Umbilical cord (tissue), 2 donors: ENCODE measurements around the gene COL4A2. TPM values are rescaled to one million over a fixed set of nuclear protein-coding genes. Genes with fewer than 3 reads are reported as not detected.

Experiments used
- DNase-seq: peaks from one replicate; pipeline ENCODE4 v3.0.0-alpha.2; 2015; ENCODE audit warnings: low spot score
- total RNA-seq: library from RNA; depleted of rRNA; stranded (reverse); fragments of >200 nt; gene quantifications from one replicate; pipeline ENCODE4 v1.2.3, GENCODE V29; 2014; ENCODE audit warnings: low replicate concordance; ENCODE audit not compliant: insufficient read depth

Gene COL4A2
- total RNA-seq, 1 donor from 2014 or later = 1,871 TPM

GRCh38 chr13:110402299-110403069 is 95.4 kb downstream of the COL4A2 start:
- no peak for DNase-seq

DNA sequence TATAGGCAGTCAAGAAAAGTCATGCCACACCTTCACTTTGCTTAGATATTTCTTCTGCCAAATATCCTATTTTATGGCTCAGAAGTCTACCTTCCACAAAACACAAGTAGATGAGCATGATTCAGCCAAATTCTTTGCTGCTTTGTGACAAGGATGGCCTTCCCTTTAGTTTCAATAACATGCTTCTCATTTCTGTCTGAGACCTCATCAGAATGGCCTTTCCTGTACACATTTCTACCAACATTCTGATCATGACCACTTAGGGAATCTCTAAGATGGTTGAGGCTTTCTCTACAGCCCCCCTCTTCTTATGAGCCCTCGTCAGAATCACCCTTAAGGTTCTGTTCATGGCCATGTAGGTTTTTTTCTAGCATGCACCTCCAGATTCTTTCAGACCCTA is 96.2 kb downstream of the COL4A2 start:
- DNase-seq = no peak

- DNase-seq = no peak
These were observed 96.6 kb downstream of the COL4A2 start for GRCh38 chr13:110403721-110404120.

DNA sequence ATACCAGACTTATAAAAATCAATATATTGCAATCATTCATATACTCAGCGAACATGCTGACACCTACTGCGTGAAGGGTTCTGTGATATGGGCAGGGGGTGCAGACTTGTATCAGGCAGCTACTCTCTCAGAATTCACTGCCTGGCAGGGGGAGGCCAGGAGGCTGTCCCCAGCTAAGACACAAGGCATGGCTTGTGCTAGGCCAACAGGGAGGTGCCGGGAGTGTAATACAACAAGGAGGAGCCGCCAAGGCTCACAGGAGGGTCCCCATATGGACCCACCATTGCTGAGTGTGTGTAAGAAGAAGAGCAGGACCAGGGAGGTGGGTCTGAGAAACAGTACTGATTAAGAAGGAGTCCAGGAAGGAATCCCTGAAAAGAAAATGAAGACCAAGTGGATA is 97.2 kb downstream of the COL4A2 start:
- no peak for DNase-seq

DNA sequence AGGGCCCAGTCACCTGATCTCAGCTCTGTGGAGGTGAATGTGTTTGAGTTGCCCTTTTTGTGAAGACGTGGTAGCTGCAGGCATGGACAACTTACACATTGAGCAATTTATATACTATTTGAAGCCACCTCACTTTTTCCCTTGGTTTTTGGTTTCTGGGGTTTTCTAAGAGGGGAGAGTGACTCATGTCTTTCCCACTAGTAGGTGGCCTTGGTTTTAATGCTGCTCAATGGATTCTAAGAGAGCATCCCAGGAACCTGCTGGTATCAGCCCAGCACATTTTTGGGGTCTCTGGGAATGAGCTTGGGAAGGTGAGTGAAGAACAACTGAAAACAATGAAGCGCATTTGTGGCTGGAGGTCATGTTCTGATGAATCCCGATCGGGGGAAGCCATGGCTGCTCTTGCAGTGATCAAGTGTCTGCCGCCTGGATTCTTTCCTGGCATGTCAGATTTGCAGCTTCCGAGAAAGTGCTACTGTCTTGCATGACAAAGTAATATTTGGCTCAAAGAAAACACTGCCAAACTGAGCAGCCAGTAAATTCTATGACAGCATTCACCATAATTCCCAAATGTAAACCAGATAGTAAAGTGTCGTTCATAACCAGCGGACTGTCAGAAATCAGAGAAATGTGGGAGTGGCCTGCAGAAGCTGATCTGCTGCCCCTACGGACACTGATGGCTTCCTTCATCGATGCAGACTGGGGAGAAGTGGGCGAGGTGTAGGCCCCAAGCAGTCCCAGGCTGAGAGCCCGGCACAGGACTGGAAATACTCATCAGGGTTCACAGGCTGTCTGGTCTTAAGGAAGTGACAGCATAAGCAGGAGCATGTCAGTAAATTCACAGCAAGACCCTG is 98.7 kb downstream of the COL4A2 start:
- DNase-seq = peak; percentile 58

- DNase-seq = no peak
These were observed 99.9 kb downstream of the COL4A2 start for GRCh38 chr13:110407021-110407420.

DNA sequence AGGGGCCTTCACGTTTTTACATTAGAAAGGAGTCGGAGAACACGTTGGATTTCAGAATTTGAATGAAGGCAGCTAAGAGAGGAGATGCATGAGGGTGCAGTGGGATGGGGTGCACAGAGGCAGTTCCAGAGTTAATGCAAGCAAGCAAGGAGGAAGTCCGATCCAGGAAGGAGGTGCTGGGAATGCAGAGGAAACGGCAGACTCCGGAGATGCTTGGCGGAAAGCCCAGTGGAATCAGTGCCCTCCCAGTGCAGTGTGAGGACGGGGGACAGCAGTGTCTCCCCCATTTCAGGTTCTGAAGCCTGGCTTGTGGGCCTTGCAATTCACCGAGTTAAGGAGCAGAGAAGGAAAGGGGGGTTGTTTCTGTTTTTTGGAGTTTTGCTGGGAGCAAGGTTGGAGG is 100.4 kb downstream of the COL4A2 start:
- no peak for DNase-seq

DNA sequence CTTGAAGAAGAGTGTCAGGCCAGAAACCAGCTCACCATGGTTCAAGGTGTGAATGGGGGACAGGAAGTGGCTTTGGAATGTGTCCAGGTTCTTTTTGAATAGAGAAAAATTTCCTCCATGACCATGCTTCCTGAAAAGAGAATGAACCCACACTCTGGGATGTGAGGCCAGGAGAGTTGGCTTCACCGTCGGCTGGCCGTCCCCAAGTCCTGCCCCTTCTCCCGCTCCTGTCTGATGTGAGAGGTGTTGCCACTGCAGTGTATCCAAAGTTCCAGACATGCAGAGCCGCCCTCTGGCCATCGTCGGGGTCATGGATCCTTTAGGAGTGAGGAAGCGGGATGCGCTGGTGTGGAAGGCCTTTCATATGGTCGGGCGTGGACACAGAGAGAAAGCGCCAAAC is 101.2 kb downstream of the COL4A2 start:
- DNase-seq = no peak

DNA sequence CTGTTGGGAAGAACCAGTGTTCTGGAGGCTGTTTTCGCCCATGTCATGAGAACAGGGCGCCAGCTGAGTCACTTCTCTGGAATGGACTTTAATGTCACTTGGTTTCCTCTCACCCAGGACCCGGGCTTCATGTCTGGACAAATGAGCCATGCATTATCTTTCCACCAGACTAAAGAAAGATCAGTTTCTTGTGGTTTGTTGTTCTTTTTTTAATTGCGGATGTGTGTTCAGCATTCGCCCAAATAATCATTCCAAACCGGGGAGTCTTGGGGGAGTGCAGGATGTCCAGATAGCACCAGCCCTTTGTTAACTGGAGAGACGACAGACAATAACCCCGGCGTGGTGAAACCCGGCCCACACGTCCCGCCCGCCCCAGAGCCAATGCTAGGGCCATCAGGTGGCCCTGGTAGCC is 102.5 kb downstream of the COL4A2 start:
- no peak for DNase-seq

DNA sequence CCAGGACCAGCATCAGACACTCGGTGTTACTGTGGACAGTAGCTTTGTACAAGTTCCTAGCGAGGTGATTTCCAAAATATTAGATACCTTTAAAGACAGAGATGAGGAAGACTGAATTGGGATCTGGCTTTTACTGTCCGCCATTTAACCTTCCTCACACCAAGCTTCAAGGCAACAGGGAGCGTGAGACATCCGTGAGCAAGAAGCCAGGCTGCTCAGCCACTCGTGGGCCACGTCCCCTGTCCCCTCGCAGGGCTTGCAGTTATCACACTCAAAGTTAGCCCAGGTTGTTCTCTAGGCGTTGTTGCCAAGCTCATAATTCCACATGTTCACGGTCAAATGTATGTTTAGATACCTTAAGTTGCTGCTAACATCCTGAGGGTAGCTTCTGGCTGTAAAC is 102.9 kb downstream of the COL4A2 start:
- no peak for DNase-seq

- peak; percentile 47 for DNase-seq
These were observed 104.0 kb downstream of the COL4A2 start for GRCh38 chr13:110410936-110411687.

DNA sequence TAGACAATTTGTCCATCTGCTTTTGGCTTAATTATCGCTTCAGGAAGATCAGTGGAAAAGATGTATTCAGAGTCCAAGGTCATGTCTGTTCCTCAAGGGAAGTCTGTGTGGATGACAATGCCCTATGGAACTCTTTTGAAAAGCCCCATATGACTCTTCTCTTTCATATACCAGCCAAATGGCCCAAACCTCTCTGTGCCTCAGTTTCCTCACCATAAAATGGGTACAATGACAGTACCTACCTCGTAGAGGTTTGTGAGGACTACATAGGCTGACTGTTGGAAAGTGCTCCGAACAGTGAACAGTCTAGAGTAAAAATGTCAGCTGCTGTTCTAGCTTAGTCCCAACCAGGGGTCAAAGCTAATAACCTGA is 104.6 kb downstream of the COL4A2 start:
- DNase-seq = no peak

- DNase-seq = peak; percentile 95
These were observed 105.2 kb downstream of the COL4A2 start for GRCh38 chr13:110412132-110412914.

DNA sequence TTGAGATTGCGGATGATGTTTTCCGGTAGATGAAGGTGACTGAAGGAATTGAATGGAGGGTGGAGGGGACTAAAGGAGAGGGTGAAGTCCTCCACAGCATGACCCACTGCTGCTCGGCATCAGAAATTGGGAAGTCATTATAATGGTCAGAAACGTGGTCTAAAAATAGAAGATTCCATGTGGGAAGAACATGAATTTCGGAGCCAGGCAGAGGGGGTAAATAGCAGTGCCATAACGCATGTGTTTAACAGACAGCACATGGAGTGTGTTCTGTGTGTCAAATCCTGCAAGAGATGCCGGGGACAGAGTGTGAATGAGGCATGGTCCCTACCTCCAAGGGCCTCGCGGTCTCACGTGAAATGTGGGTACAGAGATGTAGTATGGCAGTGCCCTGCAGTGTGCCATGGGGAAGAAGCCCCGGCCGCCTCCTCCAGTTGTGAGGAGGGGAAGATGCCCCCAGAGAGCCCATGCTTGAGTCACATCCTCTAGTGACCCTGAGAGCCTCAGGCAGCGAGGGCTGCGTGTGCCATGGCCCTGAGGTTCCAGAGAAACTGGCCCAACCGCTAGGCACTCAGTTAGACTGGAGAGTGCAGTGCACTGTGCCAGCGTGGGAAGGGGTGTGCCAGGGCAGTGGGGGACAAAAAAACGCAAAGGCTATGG is 106.1 kb downstream of the COL4A2 start:
- DNase-seq = no peak

DNA sequence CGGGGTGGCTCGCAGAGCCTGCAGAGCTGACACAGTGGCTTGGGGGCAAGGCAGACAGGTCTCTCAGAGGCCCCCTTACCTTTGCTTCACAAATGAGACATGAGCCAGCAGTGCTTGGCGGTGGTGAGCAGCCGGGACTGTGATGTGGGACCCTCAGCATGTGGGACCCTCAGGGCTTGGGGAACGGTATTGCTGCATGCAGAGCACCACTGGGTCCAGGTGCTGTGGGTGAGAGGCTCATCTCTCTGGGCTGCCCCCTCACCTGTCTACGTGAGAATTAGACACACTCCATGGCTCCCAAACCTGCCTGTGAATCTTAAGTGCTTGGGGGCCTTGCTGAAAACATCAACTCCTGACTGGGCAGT is 106.6 kb downstream of the COL4A2 start:
- DNase-seq = no peak

DNA sequence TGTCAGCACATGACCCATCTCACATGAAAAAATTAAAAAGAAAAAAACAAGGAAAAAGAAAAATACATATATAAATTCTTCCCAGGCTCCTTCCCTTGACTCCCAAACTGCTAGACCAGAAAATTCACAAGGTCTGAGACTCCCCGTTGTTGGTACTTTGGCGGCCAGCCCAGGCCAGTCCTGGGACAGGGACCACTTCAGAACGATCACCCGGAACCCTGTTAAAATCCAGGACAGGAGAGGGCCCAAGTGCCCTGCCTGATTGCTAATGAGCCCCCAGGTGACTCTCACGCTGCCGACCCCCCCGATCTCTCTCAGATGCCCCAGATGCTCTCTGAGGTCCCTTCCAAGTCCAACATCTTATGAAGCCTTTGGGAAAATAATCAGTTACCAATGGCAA is 107.2 kb downstream of the COL4A2 start:
- no peak for DNase-seq

DNA sequence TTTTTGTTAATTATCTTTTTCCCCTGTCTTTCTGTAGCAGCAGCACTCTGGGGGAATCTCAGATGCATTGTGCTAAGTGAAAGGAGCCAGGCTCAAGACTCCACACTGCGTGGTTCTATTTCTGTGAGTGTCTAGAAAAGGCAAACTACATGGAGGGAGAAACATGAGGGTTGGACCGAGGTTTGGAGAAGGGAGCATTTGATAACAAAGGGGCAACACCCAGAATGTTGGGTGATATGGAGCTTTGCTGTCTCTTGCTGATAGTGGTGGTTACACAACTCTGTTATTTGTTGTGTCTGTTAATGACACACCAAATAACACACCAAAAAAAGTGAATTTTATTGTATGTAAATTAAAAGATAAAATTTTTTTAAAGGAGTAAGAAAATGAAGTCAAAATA is 107.8 kb downstream of the COL4A2 start:
- DNase-seq = no peak

DNA sequence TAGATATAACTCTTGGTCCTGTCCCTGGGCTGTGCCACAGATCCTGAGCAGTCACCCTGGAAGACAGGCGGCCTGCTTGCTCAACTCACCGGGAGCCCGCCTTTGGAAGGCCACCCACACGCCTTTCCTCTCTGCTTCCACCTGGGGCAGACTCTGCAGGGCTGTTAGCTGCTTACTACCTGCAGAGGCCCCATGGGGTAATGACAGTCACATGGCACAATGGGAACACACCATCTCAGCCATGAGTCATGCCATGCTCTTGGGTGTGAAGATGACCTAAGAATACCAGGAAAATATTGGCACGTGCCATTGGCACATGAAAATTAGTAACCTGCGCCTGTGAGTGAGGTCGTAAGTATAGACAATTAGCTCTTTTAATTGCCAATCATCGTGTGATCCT is 108.6 kb downstream of the COL4A2 start:
- DNase-seq = no peak

DNA sequence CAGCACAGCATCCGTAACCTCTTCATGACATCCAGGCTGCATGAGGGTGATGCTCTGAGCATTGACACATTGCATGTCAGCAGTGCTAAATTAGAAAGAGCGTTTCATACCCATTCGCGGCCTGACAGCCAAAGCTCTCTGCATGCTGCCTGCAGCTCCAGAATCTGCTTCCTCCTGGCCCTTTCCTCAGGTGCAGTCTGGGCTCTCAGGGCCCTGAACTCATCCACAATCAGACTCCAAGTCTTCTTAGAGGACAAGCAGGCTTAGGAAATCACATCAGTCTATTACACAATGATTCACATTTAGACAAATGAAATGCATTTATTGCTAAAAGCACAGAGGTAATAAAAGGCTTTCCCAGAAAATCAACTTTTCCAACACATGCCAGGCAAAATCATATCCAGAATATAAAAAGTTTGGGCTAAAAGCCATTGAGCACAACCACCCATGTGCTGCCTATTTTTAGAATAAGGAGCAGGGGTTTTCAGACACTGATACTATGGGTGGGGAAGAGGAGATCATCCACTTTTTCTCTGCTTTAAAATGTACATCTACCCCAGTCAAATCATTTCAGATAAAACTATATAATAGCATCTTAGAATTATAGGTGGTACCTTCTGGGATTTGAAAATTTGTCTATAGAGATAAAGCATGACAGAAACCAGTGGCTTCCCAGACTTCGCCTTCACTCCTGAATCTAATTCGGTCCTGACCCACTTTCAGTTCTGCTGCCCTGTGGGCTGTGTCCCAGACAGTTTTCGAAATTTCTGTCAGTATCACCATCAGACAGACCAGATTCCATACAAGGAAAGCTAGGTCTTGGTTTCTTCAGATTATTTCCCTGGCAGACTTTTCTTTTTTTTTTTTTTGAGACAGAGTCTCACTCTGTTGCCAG is 109.3 kb downstream of the COL4A2 start:
- DNase-seq = peak; percentile 92

- DNase-seq = peak; percentile 57
These were observed 111.9 kb downstream of the COL4A2 start for GRCh38 chr13:110418944-110419343.
